Activated T-cell treated with anti-CD3 and anti-CD28 coated beads, Interleukin-2, amount 50 U/mL, for 4 hours (primary cell): Measurements from ENCODE around the gene NTRK3. TPM values are rescaled to one million over a fixed set of nuclear protein-coding genes. Genes with fewer than 3 reads are reported as not detected.

Source experiments
- ATAC-seq, 2 donors: fragments of 200-7000 bp; cut with Tn5 transposase; one replicate each; pipeline ENCODE4 v1.10.0; 2021
- DNase-seq: peaks from one replicate; pipeline ENCODE4 v3.0.0-alpha.2; 2020
- H3K27me3 Mint-ChIP-seq: one replicate; pipeline ENCODE4 v1.8.0; 2021; ENCODE audit warnings: low read depth, mixed read lengths
- H3K36me3 Mint-ChIP-seq: one replicate; pipeline ENCODE4 v1.8.0; 2022; ENCODE audit warnings: mixed read lengths; ENCODE audit not compliant: insufficient read depth
- H3K4me1 Mint-ChIP-seq: one replicate; pipeline ENCODE4 v1.8.0; 2021; ENCODE audit warnings: low read depth, mixed read lengths
- H3K4me3 Mint-ChIP-seq: one replicate; pipeline ENCODE4 v1.8.0; 2021; ENCODE audit warnings: mild to moderate bottlenecking, moderate library complexity, mixed read lengths
- H3K9me3 Mint-ChIP-seq: one replicate; pipeline ENCODE4 v1.8.0; 2021; ENCODE audit warnings: mixed read lengths
- total RNA-seq, 3 donors: library from RNA; stranded (reverse); gene quantifications; one replicate each; pipeline ENCODE4 v1.2.1, GENCODE V29; 2021

The NTRK3 gene
- total RNA-seq, 3 donors from 2014 or later = 0.18 to 1.7 TPM; not detected in 1

- Mint-ChIP-seq H3K27me3 (peaks cover 34% of the 10 kb centered on the region), H3K36me3 (no peaks in the 10 kb centered on the region), H3K4me1 (peaks cover 6% of the 10 kb centered on the region), H3K9me3 (no peaks in the 10 kb centered on the region), H3K4me3 (no peak overlapping the region)
- ATAC-seq (peak; percentile 87 to 89), DNase-seq (peak; percentile 65)
Observed at GRCh38 chr15:88246666-88247446, 9.7 kb downstream of the NTRK3 start.

DNA sequence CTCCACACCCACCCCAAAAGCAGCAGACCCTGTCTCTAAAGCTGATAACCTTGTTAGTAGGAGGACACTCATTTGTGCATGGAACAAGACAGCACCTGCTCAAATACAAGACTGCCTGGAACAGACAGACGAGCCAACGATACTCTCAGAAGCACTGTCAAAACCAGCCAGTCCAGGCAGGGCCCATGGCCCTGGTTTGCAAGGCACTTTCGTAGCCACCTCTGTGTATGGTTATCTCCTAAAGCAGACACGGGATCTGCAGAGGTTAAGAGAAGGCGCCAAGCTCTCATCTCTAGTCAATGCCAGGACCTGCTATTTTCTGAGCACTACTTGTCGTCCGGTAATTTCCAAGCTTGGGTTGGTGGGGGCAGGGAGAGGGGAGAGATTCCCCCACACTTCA is 10.5 kb downstream of the NTRK3 start:
- Mint-ChIP-seq H3K27me3 (peaks cover 35% of the 10 kb centered on the region), H3K9me3 (no peaks in the 10 kb centered on the region), H3K4me3 (no peak overlapping the region), H3K36me3 (no peaks in the 10 kb centered on the region), H3K4me1 (peaks cover 6% of the 10 kb centered on the region)
- DNase-seq (no peak), ATAC-seq (no peak)

DNA sequence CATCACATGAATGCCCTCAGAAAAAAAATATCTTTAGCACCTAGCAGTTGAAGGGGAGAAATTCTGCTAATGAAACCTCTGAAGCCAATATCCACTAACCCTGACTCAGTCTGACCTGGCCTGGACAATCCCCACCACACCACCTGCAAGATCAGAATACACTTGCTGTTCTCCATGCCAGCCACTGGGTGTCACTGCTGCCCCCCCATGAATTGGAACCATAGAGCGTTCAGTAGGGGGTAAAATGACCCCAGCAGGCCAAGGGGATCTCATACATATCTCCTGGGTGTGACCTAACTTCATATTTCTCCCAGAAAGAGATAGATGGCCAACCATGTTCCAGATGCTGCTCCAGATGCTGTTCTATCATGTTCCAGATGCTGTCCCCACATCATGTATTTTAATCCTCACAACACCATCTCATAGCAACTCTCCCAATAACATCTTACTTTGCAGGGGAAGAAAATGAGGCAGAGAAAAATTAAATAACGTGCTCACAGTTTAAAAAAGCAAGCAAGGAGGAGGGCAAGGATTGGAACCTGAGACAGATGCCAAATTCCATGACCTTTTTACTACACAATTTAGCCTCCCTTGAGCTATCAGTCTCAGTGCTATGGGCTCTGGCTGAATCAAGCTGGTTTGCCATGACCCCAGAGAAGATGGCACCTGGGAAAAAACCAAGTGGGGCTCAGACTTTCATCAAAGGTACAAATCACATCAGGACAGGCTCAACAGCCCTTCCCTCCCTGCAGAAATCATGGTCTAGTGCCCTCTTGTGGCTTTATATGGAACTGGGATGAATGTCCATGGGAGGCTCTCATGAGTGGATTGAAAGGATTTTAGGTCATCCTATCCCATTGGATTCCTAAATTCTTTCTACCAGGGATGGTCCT is 12.4 kb downstream of the NTRK3 start:
- Mint-ChIP-seq H3K4me1 (peaks cover 6% of the 10 kb centered on the region), H3K36me3 (no peaks in the 10 kb centered on the region), H3K9me3 (no peaks in the 10 kb centered on the region), H3K4me3 (no peak overlapping the region), H3K27me3 (peaks cover 36% of the 10 kb centered on the region)
- DNase-seq = no peak
- no peak for ATAC-seq

DNA sequence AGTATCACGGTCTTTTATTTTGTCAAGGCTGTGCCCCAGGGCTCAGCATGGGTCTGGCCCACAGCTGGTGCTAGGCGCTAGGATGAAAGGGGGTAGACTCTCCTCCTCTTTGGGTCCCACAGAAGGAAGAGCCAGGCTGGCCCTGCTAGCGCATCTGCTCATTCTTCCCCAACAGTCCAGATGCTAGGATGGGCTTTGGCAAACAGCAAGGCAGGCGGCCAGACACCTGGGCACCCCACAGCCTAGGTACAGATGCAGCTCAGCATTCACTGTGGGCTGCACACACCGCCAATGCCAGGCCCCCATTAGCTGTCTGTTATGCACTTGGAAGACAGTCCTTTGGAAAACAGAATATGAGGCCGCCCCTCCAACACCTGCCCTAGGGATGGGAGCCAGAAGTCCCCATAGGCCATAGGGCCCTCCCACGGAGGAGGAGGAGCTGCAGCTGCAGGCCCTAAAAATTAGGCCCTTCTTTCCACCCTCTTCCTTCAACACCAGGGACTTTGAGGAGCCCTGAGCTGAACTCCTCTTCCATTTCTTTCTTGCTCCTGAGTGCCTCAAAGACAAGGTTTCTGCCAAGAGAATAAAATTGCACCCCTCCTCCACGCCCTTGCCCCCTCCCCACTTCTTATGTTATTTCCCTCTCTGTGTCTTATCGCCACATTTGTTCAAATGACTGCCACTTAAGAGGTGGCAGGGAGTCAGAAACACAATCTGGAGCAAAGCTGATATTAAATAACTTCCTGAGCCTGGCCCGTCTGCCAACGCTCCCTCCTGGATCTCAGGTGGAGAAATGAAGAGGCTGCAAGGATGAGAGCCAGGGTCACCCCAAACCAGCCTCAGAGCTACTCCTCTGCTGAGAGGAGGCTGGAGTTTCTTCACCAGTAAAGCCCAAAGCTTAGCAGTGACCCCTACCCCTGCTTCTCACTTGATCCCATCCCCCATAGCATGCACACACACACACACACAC is 13.7 kb downstream of the NTRK3 start:
- ATAC-seq (no peak), DNase-seq (no peak)
- no peaks in the 10 kb centered on the region for H3K9me3 Mint-ChIP-seq
- peaks cover 34% of the 10 kb centered on the region for H3K27me3 Mint-ChIP-seq
- H3K36me3 Mint-ChIP-seq = no peaks in the 10 kb centered on the region
- H3K4me3 Mint-ChIP-seq = no peak overlapping the region
- peaks cover 6% of the 10 kb centered on the region for H3K4me1 Mint-ChIP-seq

- no peak for DNase-seq
- no peak for ATAC-seq
- Mint-ChIP-seq H3K4me1 (peaks cover under 1% of the 10 kb centered on the region), H3K27me3 (peaks cover 24% of the 10 kb centered on the region), H3K4me3 (no peak overlapping the region), H3K9me3 (no peaks in the 10 kb centered on the region), H3K36me3 (no peaks in the 10 kb centered on the region)
Observed at GRCh38 chr15:88241461-88241860, 15.1 kb downstream of the NTRK3 start.

DNA sequence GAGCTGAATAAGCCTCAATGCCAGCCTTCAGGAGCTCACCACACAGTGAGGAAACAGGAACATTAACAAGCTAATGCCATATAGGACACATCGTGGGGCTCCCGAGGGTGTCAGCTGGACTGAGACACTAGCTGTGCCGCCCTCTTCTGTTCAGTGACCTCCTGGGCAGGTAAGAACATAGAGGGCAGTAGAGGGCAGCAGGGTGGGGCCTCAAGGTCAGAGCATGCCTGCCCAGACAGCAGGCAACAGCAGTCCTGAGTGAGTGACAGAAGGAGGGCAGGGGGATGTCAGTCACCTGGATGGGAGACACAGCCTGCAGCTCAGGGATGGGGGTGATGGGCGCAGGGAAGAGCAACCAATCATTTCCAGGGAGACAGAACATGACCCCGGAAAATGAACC is 15.5 kb downstream of the NTRK3 start:
- H3K4me1 Mint-ChIP-seq = no peaks in the 10 kb centered on the region
- peaks cover 22% of the 10 kb centered on the region for H3K27me3 Mint-ChIP-seq
- ATAC-seq (no peak), DNase-seq (no peak)
- H3K9me3 Mint-ChIP-seq = no peaks in the 10 kb centered on the region
- no peak overlapping the region for H3K4me3 Mint-ChIP-seq
- no peaks in the 10 kb centered on the region for H3K36me3 Mint-ChIP-seq

DNA sequence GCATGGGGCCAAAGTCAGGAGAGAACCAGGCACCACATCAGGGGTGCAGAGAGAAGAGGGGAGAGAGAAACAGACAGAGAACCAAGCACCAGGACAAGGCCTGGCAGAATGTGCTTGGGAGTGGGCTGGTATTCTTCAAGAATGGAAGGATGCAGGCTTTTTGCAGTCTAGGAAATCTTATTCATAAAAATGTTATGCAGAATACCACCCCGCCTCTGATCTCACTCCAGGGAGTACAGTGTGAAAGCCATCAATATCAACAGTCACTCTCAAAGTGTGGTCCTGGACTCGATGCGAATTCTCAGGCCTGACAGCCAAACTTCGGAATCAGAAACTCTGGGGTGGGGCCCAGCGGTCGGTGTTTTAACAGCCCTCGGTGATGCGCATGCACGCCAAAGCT is 16.9 kb downstream of the NTRK3 start:
- H3K4me1 Mint-ChIP-seq = no peaks in the 10 kb centered on the region
- no peaks in the 10 kb centered on the region for H3K36me3 Mint-ChIP-seq
- no peak for ATAC-seq
- no peak overlapping the region for H3K4me3 Mint-ChIP-seq
- DNase-seq = no peak
- H3K27me3 Mint-ChIP-seq = peaks cover 24% of the 10 kb centered on the region
- H3K9me3 Mint-ChIP-seq = no peaks in the 10 kb centered on the region

GRCh38 chr15:88238618-88239430 is 17.7 kb downstream of the NTRK3 start:
- Mint-ChIP-seq H3K4me3 (no peak overlapping the region), H3K9me3 (no peaks in the 10 kb centered on the region), H3K36me3 (no peaks in the 10 kb centered on the region), H3K4me1 (no peaks in the 10 kb centered on the region), H3K27me3 (peaks cover 28% of the 10 kb centered on the region)
- DNase-seq (no peak), ATAC-seq (no peak)

DNA sequence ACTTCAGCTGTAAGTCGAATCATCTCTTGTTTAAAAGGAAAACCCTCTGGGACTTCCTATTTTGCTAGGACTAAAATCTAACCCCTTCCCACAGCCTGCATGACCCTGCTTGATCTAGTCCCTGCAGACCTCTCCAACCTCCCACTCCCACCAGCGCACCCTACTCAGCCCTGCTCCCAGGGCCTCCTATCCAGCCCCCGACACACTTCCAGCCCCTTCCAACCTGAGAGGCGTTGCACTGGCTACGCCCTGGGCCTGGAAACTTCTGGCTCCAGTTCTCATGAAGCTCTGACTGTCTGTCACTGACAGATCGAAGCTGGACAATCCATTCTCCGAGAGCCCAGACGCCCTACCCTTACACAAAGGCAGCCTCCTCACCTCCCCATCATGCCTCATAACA is 21.8 kb downstream of the NTRK3 start:
- H3K4me1 Mint-ChIP-seq = no peaks in the 10 kb centered on the region
- H3K9me3 Mint-ChIP-seq = no peaks in the 10 kb centered on the region
- peaks cover 28% of the 10 kb centered on the region for H3K27me3 Mint-ChIP-seq
- H3K36me3 Mint-ChIP-seq = no peaks in the 10 kb centered on the region
- ATAC-seq = no peak
- no peak overlapping the region for H3K4me3 Mint-ChIP-seq
- DNase-seq = no peak

DNA sequence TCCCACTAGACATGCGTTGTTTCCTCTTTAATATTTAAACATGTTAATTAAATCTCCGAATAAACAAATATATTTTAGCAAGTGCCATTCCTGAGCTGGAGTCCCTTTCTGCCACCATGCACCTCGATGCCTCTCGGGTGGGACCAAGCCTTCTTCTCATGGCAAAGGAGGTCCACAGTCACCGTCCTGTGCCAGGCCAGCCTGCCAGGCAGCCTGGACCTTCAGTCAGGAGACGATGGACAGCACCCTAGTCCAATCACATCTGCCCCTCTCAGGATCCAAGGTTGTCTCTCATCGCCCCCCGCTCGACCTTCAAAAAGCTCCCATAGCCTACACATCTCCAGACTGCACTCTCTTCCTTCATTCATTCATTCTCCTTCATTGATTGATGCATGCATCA is 22.6 kb downstream of the NTRK3 start:
- ATAC-seq = no peak
- H3K9me3 Mint-ChIP-seq = no peaks in the 10 kb centered on the region
- H3K4me1 Mint-ChIP-seq = no peaks in the 10 kb centered on the region
- peaks cover 25% of the 10 kb centered on the region for H3K27me3 Mint-ChIP-seq
- H3K4me3 Mint-ChIP-seq = no peak overlapping the region
- DNase-seq = no peak
- no peaks in the 10 kb centered on the region for H3K36me3 Mint-ChIP-seq

GRCh38 chr15:88232771-88233201 is 23.8 kb downstream of the NTRK3 start:
- peaks cover 32% of the 10 kb centered on the region for H3K27me3 Mint-ChIP-seq
- DNase-seq (no peak), ATAC-seq (no peak)
- H3K36me3 Mint-ChIP-seq = no peaks in the 10 kb centered on the region
- no peak overlapping the region for H3K4me3 Mint-ChIP-seq
- H3K4me1 Mint-ChIP-seq = no peaks in the 10 kb centered on the region
- H3K9me3 Mint-ChIP-seq = no peaks in the 10 kb centered on the region

GRCh38 chr15:88231909-88232644 is 24.5 kb downstream of the NTRK3 start:
- H3K4me1 Mint-ChIP-seq = no peaks in the 10 kb centered on the region
- H3K4me3 Mint-ChIP-seq = no peak overlapping the region
- ATAC-seq (no peak), DNase-seq (no peak)
- no peaks in the 10 kb centered on the region for H3K9me3 Mint-ChIP-seq
- H3K27me3 Mint-ChIP-seq = peaks cover 32% of the 10 kb centered on the region
- no peaks in the 10 kb centered on the region for H3K36me3 Mint-ChIP-seq

DNA sequence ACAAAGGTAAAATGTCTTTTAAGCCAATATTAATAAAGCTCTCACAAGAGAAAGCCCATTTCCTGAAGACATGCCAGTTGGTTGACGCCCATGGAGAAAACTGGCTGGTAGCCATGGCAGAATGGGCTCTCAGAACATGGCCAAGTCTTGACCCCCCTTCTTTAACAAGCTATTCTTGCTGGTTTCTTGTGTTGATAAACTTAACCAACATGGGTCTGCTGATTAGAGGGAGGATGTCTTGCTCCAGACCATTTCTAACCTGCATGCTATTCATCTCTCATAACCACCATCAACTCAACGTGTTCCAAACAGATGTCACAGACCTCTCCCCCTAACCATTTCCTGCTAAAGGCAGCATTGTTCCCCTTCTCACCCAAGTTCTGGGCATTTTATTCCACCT is 25.7 kb downstream of the NTRK3 start:
- Mint-ChIP-seq H3K27me3 (peaks cover 31% of the 10 kb centered on the region), H3K4me3 (no peak overlapping the region), H3K9me3 (no peaks in the 10 kb centered on the region), H3K36me3 (no peaks in the 10 kb centered on the region), H3K4me1 (no peaks in the 10 kb centered on the region)
- no peak for ATAC-seq
- no peak for DNase-seq
